RCC 7860 (cell line): ENCODE data around the gene ATPAF1.
"Not testable (repeated sequence)": the region's sequence is repeated elsewhere in the genome, so short reads cannot be mapped to it uniquely, and the experiment has no call there.

Source experiments
- DNase-seq: peaks from one replicate; pipeline ENCODE4 v3.0.0-alpha.2; 2015; ENCODE audit warnings: low spot score
- FAIRE-seq: peaks from 2 replicates; lab custom pipeline; 2012; peaks lifted over from hg19 to GRCh38; lab: Jason Lieb, UNC

The ATPAF1 gene

DNA sequence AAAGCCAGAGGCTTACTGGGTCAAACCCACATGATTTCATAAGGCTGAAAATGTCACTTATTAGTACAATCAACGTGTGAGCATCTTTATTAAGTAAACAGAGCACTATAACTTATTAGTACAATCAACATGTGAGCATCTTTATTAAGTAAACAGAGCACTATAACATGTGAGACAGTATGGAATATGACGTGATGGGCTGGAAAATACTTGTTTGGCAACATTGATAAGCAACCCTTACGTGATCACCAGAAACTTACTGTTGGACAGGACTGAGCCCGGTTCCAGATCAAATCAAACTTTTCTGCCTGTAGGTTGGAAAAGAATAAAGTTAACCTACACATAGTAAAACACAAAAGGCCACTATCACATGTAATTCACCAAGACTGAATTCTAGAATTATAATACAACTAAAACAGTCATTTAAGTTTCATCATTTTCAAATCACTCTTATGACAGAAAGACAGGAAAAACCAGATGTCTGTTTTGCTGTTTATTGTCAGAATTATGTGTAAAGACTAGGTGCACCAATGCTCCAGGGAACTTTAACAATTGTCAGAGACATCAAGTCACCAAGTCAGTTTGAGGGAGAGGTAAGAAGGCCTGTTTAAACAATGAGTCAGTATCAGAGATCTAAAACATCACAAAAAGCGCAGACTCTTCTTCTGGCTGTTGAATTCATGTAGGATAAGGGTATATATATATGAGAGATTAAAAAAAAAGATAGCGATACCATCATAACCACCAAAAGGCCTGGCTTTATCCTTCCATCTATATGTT, 15.7 kb downstream of the ATPAF1 start:
- FAIRE-seq: no peak
- DNase-seq: no peak

DNA sequence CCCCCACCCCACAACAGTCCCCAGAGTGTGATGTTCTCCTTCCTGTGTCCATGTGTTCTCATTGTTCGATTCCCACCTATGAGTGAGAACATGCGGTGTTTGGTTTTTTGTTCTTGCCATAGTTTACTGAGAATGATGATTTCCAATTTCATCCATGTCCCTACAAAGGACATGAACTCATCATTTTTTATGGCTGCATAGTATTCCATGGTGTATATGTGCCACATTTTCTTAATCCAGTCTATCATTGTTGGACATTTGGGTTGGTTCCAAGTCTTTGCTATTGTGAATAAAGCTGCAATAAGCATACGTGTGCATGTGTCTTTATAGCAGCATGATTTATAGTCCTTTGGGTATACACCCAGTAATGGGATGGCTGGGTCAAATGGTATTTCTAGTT, 17.0 kb downstream of the ATPAF1 start:
- not testable (repeated sequence) for DNase-seq, FAIRE-seq

DNA sequence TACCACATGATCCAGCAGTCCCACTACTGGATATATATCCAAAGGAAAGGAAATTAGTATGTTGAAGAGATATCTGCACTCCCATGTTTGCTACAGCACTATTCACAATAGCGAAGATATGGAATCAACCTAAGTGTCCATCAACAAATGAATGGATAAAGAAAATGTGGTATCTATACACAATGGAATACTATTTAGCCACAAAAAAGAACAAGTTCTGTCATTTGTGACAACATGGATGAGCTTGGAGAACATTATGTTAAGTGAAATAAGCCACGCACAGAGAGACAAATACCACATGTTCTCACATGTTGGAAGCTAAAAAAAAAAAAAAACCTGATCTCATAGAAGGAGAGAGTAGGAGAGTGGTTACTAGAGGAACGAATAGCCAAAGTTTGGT, 17.7 kb downstream of the ATPAF1 start:
- no peak for DNase-seq
- no peak for FAIRE-seq

DNA sequence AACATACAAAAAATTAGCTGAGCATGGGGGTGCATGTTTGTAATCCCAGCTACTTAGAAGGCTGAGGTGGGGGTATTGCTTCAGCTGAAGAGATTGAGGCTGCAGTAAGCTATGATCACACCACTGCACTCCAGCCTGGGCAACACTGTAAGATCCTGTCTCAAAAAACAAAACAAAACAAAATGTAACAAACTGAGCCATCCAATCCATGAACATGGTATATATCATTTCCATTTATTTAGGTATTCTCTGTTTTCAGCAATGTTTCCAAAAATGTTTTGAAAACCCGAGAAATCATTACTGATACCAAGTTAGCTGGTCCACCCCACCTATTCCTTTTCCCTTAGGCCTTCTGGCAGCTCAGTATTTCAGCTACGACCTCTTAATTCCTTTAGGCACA, 18.4 kb downstream of the ATPAF1 start:
- FAIRE-seq: no peak
- DNase-seq: no peak

DNA sequence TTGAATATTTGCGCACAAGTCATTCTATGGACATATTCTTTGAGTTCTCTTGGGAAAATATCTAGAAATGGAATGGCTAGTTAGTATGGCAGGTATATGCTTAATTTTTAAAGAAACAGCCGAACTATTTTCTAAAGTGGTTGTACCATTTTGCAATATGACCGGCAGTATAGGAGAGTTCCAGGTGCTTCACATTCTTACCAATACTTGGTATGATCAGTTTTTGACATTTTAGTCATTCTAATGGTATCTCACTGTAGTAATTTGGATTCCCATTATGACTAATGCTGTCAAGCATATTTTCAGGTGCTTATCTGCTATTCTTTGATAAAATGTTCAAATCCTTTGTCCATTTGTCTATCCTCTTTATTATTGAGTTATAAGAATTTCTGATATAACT, 20.6 kb downstream of the ATPAF1 start:
- DNase-seq (no peak), FAIRE-seq (no peak)

DNA sequence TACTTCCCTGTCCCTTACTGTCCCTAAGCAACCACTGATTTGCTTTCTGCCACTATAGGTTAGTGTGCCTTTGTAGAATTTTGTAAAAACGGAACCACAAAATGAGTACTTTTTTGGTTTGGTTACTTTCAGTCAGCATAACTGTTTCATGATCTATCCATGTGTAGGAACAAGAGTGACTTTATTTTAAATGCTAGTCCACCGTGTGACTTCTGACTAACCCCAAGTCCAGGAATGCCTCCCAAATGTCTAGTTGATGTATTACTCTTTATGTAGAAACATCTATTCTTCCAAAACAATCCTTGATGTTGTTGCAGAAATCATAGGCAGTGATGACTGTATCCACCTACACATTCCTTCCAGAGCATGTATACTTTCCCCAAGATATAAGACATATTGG, 21.3 kb downstream of the ATPAF1 start:
- FAIRE-seq (no peak), DNase-seq (no peak)

DNA sequence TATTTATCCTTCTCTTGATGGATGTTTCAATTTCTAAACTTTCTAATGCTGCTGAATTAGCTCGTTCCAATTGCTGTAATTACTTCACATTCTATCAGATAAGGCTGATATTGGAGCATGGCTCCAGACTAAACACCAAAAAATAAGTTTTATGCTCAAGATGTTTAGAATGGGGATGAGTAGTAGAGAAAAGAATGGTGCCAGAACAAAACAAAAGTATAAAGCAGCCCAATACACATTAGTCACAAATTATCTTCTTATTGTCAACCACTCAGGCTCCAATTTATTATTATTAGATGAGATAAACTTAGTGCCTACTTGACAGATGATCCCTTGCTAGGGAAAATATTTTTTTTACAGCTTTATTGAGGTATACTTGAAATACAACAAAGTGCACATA, 21.8 kb downstream of the ATPAF1 start:
- DNase-seq: no peak
- no peak for FAIRE-seq

DNA sequence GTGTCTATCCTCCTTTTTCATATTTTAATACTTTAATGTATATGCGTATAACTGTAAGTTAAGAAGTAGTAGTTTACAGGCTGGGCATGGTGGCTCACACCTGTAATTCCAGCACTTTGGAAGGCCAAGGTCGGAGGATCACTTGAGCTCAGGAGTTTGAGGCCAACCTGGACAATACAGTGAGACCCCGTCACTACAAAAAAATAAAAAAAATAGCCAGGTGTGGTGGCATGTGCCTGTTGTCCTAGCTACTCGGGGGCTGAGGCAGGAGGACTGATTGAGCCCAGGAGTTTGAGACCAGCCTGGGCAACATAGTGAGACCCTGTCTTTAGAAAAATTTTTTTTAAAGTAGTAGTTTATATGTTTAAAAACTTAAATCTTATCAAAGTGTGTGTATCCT, 22.3 kb downstream of the ATPAF1 start:
- no peak for DNase-seq
- FAIRE-seq: no peak

DNA sequence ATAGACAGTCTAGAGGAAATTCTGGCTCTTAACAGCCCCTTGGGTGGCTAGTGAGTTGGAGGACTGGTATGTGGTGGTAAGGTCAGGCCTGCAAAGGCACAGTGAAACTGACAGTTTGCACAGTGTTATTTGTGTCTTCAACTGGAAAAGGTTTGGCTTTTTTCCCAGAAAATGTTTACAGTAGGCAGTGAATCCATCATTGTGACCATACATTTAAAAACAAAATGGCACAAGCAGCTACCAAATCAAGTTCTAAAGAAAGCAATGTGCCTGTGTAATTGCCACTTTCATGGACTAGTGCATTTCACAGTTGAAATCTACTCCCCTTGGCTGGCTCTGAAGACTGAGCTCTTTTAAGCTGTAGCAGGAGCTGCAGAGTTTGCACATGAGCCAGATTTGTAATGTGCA, 24.8 kb downstream of the ATPAF1 start:
- FAIRE-seq (peak; percentile 82), DNase-seq (peak; percentile 72)

DNA sequence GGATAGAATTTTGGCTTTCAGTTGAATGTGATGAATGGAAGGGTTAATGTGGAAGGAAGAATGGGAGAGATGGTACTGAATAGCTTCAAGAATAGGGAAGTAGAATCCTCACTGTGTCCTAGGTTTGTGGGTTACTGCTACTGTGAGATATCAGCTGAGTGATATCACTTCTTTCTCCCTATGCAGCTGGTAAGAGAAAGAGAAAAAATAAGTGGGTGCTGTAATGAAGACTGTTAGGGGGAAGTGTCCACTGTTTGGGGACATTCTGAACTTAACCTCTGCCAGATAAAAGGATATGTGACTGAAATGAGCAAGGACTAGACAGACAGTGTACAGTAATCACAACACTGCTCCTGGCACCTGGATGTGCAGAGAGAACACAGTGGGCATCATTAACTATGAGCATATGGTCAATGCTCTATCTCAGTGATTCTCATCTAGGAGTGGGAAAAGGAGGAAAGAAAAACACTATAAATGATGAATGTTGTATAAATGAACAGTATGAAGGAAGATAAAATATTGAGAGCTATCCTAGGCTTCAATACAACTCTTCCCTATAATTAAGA, 26.0 kb downstream of the ATPAF1 start:
- DNase-seq: no peak
- FAIRE-seq: no peak

DNA sequence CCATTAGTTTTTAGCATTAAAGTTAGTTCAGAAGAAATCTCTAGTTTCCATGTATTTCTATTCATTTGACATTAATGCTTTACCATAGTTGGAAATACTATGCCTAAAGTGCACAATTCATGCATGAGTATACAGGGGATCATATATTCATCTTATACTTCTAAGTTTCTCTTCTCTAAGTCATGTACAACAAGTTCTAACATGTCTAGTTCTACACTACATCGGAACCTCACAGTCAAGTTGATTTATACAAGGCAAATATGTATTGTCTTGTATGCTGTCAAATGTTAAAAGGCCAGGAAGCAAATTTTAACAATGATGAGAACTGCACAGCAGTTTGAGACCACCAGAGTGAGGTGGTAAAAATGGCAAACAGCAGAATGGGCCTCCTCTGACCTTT, 28.6 kb downstream of the ATPAF1 start:
- DNase-seq (no peak), FAIRE-seq (no peak)

DNA sequence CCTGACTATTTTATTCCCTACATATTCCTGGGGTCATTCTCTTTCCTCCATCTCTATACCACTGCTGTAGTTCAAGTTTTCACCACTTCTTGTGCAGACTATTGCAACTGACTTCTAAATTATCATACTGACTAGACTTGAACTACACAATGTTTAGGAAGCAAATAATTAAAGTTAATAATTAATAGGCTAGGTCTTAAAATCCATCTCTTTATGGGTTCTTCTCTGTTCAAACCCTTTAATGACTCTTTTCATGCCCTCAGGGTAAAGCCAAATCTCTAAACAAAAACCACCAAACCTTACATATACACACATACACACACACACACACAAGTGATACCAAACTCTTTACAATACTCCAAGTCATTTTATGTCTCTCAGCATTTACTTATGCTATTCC, 29.2 kb downstream of the ATPAF1 start:
- FAIRE-seq: no peak
- no peak for DNase-seq

DNA sequence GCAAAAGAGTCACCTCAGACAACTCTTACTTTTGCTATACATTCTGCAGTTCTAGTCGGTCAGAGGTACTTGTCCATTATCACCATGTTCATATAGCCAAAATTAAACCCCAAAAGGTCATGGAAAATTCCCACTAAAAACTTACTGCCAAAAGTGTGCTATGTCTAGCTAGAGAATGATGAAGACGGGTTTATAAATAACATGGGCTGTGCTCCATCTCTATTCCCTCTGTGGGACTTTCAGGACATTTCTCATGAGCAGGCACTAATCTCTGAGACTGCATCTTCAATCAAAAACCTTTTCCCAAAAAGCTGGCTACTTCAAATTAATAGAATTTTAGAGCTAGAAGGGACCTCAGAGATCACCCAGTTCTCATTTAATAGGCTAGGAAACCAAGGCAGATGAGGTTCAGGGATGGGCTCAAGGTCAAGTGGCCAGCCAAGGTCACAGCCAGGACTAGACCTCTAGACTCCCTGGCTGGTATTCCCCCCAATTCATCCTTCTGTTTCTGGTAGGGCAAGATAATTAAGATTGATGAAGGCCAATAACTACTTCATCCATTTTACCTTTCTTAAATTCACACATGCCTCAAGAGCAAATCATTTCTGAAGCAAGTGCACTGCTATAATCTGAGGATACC, 30.6 kb downstream of the ATPAF1 start:
- FAIRE-seq: no peak
- no peak for DNase-seq

DNA sequence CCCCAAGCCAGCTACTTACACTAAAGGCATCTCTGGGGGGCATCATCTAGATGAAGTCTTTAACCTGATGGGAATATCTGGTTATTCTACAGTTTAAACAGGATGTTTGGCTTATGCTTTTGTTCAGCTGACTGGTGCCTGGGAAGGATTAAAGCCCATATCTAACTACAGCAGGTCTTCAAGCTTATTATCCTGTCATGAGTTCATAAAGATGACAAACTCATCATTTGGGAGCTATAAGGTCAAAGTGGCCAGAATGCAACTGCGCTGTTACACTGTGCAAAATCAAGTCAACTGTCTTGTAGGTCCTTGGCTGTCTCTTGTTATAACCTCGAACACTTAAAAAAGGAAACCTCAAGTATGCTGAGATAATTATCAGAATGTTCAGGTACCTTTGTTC, 33.0 kb downstream of the ATPAF1 start:
- no peak for DNase-seq
- FAIRE-seq: no peak

DNA sequence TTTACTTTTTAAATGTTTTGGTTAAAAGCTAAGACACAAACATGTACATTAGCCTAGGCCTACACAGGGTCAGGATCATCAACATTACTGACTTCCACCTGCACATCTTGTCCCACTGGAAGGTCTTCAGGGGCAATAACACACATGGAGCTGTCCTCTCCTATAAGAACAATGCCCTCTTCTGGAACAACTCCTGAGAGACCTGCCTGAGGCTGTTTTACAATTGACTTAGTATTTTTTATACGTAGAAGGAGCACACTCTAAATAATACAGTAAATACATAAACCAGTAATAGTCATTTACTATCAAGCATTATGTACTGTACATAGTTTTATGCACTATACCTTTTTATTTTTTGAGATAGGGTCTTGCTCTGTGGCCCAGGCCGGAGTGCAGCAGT, 37.4 kb downstream of the ATPAF1 start:
- FAIRE-seq (no peak), DNase-seq (no peak)

DNA sequence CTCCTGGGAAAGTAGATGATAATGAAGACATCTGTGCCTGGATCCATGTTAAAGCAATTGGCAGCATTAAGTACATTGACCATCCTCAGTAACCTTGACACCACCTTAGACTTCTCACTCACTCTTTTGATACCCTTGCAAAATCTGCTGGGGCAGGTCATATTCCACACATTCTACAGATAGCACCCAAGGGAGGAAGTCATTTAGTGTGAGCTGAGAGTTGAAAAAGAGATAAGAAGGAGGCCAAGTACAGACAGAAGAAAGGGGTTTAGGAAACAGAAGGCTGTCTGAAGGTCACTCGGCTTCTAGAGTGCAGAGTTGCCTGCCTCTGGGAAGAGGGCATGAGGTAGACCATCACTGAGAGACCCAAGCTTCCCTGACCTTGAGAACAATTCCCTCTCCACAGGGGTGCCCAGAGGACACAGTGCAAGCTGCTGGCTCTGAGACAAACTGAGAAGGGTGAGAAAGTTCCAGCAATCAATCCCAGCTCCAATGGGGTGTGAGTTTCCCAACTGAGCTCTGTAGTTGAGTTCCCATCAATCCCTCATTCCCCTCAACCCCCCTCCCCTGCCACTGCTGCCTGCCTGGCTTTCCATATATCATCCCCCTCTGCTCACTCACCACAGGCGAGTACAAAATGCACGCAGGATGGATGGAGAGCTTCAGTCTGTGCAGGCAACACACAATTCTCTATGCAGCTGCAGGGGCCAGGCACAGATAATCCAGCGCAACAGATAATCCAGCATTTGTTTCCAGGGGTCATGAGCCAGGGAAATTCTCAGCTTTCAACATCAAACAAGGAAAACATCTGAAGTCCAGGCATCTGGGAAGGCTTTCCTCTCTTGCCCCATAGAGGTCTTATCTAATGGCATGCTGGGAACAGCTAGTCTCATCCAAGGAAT, 44.2 kb downstream of the ATPAF1 start:
- FAIRE-seq: no peak
- DNase-seq: no peak

DNA sequence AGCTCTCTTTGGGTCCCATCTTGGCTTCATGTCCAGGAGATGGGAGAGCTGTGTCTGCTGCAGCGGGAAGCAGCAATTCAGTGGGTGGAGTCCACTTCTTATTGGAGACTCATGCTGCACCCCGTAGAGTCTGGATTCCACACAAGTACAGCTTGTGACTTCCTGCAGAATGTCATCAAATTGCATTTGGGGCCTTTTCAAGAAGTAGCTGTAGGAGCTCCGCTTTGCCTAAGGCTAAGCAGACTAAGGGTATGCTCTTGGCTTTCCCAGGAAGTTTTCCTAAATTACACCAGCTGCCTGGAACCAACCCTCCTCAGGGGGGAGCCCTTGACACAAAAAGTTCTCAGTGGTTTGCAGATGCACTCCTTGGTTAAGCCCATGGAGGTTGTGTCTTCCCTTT, 45.8 kb downstream of the ATPAF1 start:
- FAIRE-seq (no peak), DNase-seq (no peak)

DNA sequence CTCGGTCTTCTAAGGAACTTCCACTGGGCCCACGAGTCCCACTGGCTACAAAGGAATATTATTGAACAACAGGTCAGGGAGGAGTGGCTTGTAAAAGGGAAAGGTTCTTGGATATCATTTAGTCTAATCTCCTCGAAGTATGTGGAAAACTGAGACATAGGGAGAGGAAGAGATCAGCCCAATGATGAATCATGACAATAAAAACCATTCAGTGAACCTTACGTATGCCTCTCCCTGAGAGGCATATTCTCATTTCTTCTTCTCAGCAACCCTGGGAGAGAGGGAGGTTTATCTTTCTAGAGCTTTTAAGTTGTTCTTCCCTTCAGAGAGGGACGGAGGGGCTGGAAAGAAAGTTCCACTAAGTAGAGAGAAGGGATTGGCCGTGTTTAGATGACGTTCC, 46.2 kb downstream of the ATPAF1 start:
- DNase-seq: no peak
- no peak for FAIRE-seq

DNA sequence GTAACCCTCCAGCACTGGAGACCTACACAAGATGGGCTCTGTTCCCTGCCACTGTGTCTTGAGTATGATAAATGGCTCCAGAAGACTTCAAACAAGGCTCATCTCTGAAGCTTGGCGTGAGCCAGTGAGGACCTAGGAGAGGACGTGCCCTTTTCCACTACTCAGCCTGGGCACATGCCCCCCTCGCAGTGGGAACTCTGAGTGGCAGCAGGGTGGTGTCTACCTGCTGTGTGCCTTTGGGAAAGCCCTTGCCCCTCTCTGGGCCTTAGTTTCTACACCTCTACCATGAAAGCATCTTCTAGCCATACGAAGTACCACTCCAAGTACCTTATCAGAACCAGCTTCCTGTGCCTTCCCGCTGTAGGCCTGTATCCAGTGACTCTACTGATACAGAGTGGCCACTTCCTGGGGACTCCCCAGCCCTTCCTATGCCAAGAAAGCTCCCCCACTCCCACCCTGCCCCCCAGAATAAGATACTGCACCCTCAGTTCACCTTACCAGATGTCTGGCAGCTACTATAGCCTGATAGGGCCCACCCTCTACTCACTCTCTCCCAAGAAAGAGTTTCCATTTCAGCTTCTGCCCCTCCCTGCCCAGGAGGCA, 48.4 kb downstream of the ATPAF1 start:
- no peak for FAIRE-seq

DNA sequence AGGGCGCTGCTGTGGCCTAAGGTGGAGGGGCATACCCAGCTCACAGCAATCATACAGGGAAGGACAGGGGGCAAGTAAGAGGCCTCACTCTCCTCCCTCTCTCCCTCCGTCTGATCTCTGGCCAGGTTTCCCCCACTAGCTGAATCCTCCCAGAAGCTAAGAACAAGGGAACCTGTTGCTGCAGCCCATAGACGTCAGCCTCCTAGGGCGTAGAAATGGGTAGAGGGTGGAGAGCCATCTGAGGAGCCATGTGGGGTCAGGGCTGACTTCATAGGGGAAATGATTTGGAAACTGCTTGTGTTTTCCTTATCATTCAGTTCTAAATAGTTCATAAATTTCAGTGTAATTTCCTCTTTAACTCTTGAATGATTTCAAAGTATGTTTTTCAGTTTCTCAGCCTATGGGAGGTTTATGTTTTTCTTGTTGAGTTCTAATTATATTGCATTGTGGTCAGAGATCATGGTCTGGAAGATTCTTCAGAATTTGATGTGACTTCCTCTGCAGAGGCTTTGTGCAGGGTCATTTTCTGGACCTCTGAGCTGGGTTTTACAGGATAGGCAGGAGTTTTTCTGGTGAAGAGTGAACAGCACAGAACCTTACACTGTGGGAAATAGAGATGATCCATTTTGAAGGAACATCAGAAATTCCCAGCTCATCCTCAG, 49.3 kb downstream of the ATPAF1 start:
- FAIRE-seq: no peak
- DNase-seq: no peak

More for the DNA sequence above, 48.4 kb downstream of the ATPAF1 start:
- no peak for DNase-seq
